NT2/D1 (cell line): Measurements from ENCODE around the gene PRKN.

Experiments
- DNase-seq: peaks from one replicate; pipeline ENCODE4 v3.0.0-alpha.2; 2011; ENCODE audit warnings: low read depth, low spot score
- H3K27me3 ChIP-seq: 2 replicates; pipeline ENCODE4 v1.6.0; 2011; ENCODE audit warnings: mild to moderate bottlenecking; ENCODE audit not compliant: insufficient read length, insufficient read depth
- H3K36me3 ChIP-seq: 2 replicates; pipeline ENCODE4 v1.6.1; 2011; ENCODE audit warnings: mild to moderate bottlenecking, low read length, mixed read lengths; ENCODE audit not compliant: insufficient read depth, insufficient read length
- H3K4me1 ChIP-seq: 2 replicates; pipeline ENCODE4 v1.5.1; 2011; ENCODE audit not compliant: insufficient read depth, insufficient read length
- H3K4me3 ChIP-seq: 2 replicates; pipeline ENCODE4 v1.5.1; 2011; ENCODE audit warnings: low read depth; ENCODE audit not compliant: insufficient read length
- H3K9ac ChIP-seq: 2 replicates; pipeline ENCODE4 v1.6.0; 2011; ENCODE audit warnings: low read depth; ENCODE audit not compliant: insufficient read length
- H3K9me3 ChIP-seq: 2 replicates; pipeline ENCODE4 v1.5.1; 2011; ENCODE audit warnings: mild to moderate bottlenecking, low read length; ENCODE audit not compliant: insufficient read depth
- SUZ12 ChIP-seq: IDR thresholded peaks from 2 replicates; pipeline ENCODE4 v1.6.1; 2011; ENCODE audit not compliant: insufficient read length, insufficient read depth; ENCODE audit errors: extremely low read depth
- YY1 ChIP-seq: IDR thresholded peaks from 2 replicates; pipeline ENCODE4 v1.6.1; 2011; ENCODE audit not compliant: insufficient read length, insufficient read depth
- ZNF274 ChIP-seq: IDR thresholded peaks from 2 replicates; pipeline ENCODE4 v1.6.1; 2011; ENCODE audit warnings: mild to moderate bottlenecking, low read depth, low read length

Gene PRKN

DNA sequence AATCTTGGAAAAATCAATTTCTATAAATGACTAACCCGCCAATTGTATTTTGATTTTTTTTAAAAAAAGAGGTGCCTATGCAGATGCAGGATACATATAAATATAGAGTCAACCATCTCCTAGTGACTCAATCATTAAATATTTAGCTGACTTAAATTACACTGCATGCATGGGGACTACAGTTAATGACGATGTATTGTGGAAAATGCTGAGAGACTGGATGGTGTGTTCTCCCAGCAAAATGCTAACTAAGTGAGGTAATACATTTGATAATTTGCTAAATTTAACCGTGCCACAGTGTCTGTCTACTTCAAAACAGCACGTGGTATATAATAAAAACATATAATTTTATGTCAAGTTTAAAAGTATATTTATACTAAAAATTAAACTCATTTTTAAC lies 341.6 kb downstream of the PRKN start:
- Histone ChIP-seq H3K9me3 (no peaks in the 10 kb centered on the region), H3K27me3 (no peaks in the 10 kb centered on the region), H3K4me1 (no peaks in the 10 kb centered on the region), H3K9ac (no peak overlapping the region), H3K36me3 (no peaks in the 10 kb centered on the region), H3K4me3 (no peak overlapping the region)
- TF ChIP-seq SUZ12 (no peak), ZNF274 (no peak), YY1 (no peak)
- no peak for DNase-seq

DNA sequence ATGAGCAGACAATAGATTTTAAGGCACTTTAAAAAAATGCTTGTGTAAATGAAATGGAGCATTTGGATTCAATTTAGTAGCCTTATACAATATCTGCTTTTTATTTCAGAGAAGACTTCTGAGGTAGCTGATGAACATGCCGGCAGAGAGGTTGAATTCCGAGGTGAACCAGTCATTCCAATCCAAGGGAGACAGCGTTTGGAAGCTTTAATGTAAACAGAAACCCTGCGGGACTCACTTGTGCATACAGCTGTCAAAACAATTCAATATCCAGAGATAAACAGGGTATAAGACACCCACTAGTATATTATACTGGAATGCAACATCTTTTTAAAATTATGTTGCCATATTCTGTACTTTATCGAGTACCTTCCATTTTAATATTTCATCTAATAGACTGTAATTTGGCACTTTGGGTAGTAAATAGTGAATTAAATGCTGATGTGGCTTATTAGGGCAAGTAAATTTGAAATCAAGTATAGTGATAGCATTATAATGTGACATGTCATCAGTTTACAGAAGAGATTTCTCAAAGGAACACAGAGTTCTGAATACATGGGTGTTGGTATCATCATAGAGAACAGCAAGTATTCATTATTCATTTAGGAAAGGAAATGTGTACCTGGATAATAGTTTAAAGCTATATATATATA lies 347.7 kb downstream of the PRKN start:
- H3K9ac ChIP-seq, result no peak overlapping the region
- no peak for DNase-seq
- TF ChIP-seq YY1, result no peak
- H3K9me3 ChIP-seq, result no peaks in the 10 kb centered on the region
- H3K4me3 ChIP-seq, result no peak overlapping the region
- H3K36me3 ChIP-seq, result no peaks in the 10 kb centered on the region
- H3K27me3 ChIP-seq, result no peaks in the 10 kb centered on the region
- no peaks in the 10 kb centered on the region for H3K4me1 ChIP-seq

DNA sequence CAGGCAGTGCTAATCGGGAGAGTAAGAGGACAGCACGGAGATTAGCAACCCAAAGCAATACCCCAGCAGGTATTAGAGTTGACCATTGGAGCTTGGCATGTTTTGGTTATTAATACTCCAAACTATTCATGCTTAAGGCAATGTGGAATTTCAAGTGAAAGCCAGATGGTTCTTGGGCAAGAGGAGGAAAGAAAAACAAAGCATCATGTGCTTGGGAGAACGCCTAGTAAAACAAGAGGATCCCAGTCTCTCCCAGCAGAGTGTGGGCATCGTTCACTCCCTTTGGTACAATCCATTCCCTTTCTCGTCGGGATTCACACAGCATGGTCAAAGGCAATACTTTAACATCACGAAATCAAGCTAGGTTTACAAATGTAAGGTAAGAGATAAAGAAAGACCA lies 349.8 kb downstream of the PRKN start:
- H3K4me1 ChIP-seq, result no peaks in the 10 kb centered on the region
- no peaks in the 10 kb centered on the region for H3K27me3 ChIP-seq
- H3K4me3 ChIP-seq, result no peak overlapping the region
- no peak for DNase-seq
- no peaks in the 10 kb centered on the region for H3K9me3 ChIP-seq
- H3K36me3 ChIP-seq, result no peaks in the 10 kb centered on the region
- no peak overlapping the region for H3K9ac ChIP-seq
- TF ChIP-seq SUZ12 (no peak), YY1 (no peak), ZNF274 (no peak)

DNA sequence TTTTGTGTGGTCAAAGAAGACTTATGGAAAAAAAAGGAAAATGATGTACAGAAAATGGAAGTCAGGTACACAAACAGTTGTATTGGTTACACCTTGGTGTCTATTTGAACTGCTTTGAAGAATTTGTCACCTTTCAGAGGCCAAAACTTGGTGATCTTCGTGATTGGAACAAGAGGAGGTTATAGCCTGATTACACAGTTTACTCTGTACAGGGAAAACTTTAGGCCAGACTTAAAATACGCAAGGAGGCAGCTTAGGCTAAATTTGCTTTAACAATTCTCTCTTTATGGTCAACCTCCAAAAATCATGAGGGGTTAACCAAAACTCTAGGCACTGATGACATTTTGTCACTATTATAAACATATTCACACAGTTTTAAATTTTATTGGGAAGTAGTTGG lies 353.7 kb downstream of the PRKN start:
- Histone ChIP-seq H3K9me3 (no peaks in the 10 kb centered on the region), H3K27me3 (no peaks in the 10 kb centered on the region), H3K4me3 (no peak overlapping the region), H3K4me1 (no peaks in the 10 kb centered on the region), H3K9ac (no peak overlapping the region), H3K36me3 (no peaks in the 10 kb centered on the region)
- no peak for DNase-seq
- TF ChIP-seq SUZ12, result no peak
- TF ChIP-seq YY1, result no peak
- no peak for TF ChIP-seq ZNF274

DNA sequence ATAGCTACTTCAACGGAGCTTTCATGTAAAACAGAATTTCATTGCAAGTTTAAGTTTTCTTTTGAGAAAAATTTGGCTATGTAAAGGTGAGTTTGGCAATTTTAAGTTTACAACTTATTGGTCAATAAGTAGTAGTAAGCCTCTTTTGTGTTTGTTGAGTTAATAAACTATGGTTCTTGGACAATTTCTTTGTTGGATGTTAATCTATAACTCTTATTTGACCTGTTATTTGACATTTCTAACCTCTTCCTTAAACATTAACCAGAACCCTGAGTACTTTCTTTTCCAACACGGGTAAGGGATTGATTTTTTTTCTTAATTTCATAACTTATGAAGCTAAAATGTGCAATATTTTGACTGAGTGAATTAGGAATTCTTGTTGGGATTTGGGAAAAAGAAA lies 354.4 kb downstream of the PRKN start:
- no peak overlapping the region for H3K4me3 ChIP-seq
- no peaks in the 10 kb centered on the region for H3K9me3 ChIP-seq
- no peak for DNase-seq
- no peaks in the 10 kb centered on the region for H3K4me1 ChIP-seq
- no peaks in the 10 kb centered on the region for H3K27me3 ChIP-seq
- no peak for TF ChIP-seq SUZ12
- TF ChIP-seq YY1, result no peak
- H3K36me3 ChIP-seq, result no peaks in the 10 kb centered on the region
- H3K9ac ChIP-seq, result no peak overlapping the region

DNA sequence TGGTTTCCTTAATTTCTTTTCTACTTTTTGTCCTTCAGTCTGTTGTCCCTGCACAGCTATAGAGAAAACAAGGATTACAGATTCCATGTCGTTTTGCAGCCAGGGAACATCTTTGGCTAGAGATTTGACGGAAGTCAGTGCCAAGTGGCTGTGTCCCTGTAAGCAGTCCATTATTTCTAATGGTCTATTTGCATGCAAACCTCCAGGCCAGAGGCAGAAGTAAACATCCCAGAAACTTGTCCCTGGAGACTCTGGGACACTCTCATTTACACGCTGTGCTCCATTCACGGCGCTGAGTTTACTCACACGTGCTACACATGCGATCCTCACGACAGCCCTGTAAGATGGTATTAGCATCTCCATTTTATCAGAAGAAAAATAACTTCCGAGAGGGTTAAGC lies 355.5 kb downstream of the PRKN start:
- no peak for DNase-seq
- no peaks in the 10 kb centered on the region for H3K9me3 ChIP-seq
- no peaks in the 10 kb centered on the region for H3K4me1 ChIP-seq
- TF ChIP-seq YY1 (no peak), SUZ12 (no peak), ZNF274 (no peak)
- no peaks in the 10 kb centered on the region for H3K36me3 ChIP-seq
- no peaks in the 10 kb centered on the region for H3K27me3 ChIP-seq
- no peak overlapping the region for H3K4me3 ChIP-seq
- H3K9ac ChIP-seq, result no peak overlapping the region

DNA sequence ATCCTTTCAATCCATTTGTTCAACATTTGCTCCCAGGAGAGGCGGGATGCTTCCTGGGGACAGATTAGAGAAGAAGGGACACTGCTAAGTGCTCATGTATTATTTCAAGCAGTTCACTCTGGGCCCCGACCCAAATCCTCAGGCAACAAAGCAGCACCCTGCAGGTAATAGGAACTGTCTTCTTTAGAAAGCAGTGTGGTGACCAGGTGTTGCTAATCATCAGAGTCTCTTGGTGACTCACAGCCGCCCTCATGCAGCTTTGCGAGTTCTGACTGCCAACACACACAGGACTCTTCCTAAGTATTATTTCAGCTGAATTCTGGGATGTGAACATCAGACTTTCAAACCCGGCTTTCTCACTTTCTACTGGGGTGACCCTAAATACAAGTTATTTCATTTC lies 356.4 kb downstream of the PRKN start:
- Histone ChIP-seq H3K9me3 (no peaks in the 10 kb centered on the region), H3K27me3 (no peaks in the 10 kb centered on the region), H3K9ac (no peak overlapping the region), H3K4me1 (no peaks in the 10 kb centered on the region), H3K36me3 (no peaks in the 10 kb centered on the region), H3K4me3 (no peak overlapping the region)
- DNase-seq, result no peak
- no peak for TF ChIP-seq ZNF274
- no peak for TF ChIP-seq YY1
- TF ChIP-seq SUZ12, result no peak

DNA sequence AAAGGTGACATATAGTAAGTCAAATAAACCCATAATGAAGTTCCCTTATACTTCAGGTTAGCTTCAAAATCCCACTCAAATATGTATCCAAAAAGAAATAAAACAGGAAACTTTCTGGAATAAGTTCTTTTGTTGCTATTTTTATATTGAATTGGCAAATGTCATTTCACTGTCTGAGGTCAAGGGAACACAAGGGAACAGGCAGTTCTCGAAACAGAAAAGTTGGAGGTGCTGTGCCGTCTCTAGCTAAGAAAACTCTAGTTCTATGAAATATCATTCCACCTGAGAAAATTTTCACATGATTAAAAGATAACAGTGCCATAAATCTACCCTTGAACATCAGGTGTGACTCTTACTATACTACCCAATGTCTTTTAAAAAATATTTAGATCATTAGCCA lies 358.5 kb downstream of the PRKN start:
- TF ChIP-seq SUZ12 (no peak), YY1 (no peak), ZNF274 (no peak)

More for the DNA sequence above, 358.5 kb downstream of the PRKN start:
- Histone ChIP-seq H3K4me1 (no peaks in the 10 kb centered on the region), H3K4me3 (no peak overlapping the region), H3K36me3 (no peaks in the 10 kb centered on the region), H3K9ac (no peak overlapping the region), H3K9me3 (no peaks in the 10 kb centered on the region), H3K27me3 (no peaks in the 10 kb centered on the region)
- DNase-seq, result no peak
